A549 (cell line): ENCODE results near the gene MB21D2.

Experiments used
- CEBPB ChIP-seq, 2 experiments: fragments of >200 bp in 1 of 2; sonication (Bioruptor Twin) in 1 of 2; formaldehyde crosslinking in 1 of 2; IDR thresholded peaks; 2 replicates each; pipeline ENCODE4 v1.6.1; 2012 to 2016
- CTCF ChIP-seq: fragments of >200 bp; sonication (Bioruptor Twin); formaldehyde crosslinking; IDR thresholded peaks from 3 replicates; pipeline ENCODE4 v1.5.1; 2016
- EP300 ChIP-seq, 2 experiments: fragments of >200 bp; sonication (Bioruptor Twin); formaldehyde crosslinking; IDR thresholded peaks; 2 replicates in 1 of 2; 3 replicates in 1 of 2; pipeline ENCODE4 v1.6.1; 2016 to 2017
- JUNB ChIP-seq: fragments of >200 bp; sonication (Bioruptor Twin); formaldehyde crosslinking; IDR thresholded peaks from 2 replicates; pipeline ENCODE4 v1.6.1; 2016
- MAFK ChIP-seq: fragments of 450-650 bp; IDR thresholded peaks from 2 replicates; pipeline ENCODE4 v1.6.1; 2014; ENCODE audit not compliant: partially characterized antibody
- MAX ChIP-seq: IDR thresholded peaks from 2 replicates; pipeline ENCODE4 v1.6.1; 2012
- NR3C1 ChIP-seq: fragments of >200 bp; sonication (Bioruptor Twin); formaldehyde crosslinking; IDR thresholded peaks from 3 replicates; pipeline ENCODE4 v1.6.1; 2017
- POLR2A ChIP-seq: IDR thresholded peaks from 2 replicates; pipeline ENCODE4 v1.6.1; 2012; ENCODE audit warnings: mild to moderate bottlenecking, low read length
- RAD21 ChIP-seq, 2 experiments: fragments of >200 bp in 1 of 2; sonication (Bioruptor Twin) in 1 of 2; formaldehyde crosslinking in 1 of 2; IDR thresholded peaks in 1 of 2; conservative IDR thresholded peaks in 1 of 2; 2 replicates in 1 of 2; 3 replicates in 1 of 2; pipeline ENCODE4 v1.6.1; 2012 to 2018; ENCODE audit warnings: inconsistent platforms in 1 of 2
- REST ChIP-seq: fragments of 200-600 bp; sonication (generic); IDR thresholded peaks from 2 replicates; pipeline ENCODE4 v1.6.1; 2016; ENCODE audit warnings: antibody characterized with exemption, mild to moderate bottlenecking, moderate library complexity
- RFX5 ChIP-seq: fragments of 450-650 bp; IDR thresholded peaks from 2 replicates; pipeline ENCODE4 v1.7.1; 2014; ENCODE audit warnings: antibody characterized with exemption, mild to moderate bottlenecking, moderate library complexity
- SREBF2 ChIP-seq: fragments of 450-650 bp; IDR thresholded peaks from 2 replicates; pipeline ENCODE4 v1.6.1; 2014; ENCODE audit warnings: mild to moderate bottlenecking, moderate library complexity
- ZFP36 ChIP-seq: fragments of 450-650 bp; IDR thresholded peaks from 2 replicates; pipeline ENCODE4 v1.6.1; 2014; ENCODE audit warnings: borderline replicate concordance; ENCODE audit not compliant: partially characterized antibody

GRCh38 chr3:192834428-192834827 lies 83.2 kb downstream of the MB21D2 start:
- TF ChIP-seq RAD21 (conservative IDR thresholded peaks at IDR 0.05 in 1 of 2, IDR thresholded peaks at IDR 0.05 in 1 of 2) (no peak), CTCF (no peak), CEBPB (IDR thresholded peaks at IDR 0.05) (no peak), MAX (no peak), POLR2A (no peak), ZFP36 (no peak), SREBF2 (no peak), REST (no peak), NR3C1 (no peak), EP300 (IDR thresholded peaks at IDR 0.05) (no peak), MAFK (no peak), RFX5 (no peak), JUNB (no peak)
